ENCODE results near the gene ATG3. TPM values are rescaled to one million over a fixed set of nuclear protein-coding genes. Genes with fewer than 3 reads are reported as not detected.

Gene ATG3
- total RNA-seq, 1 experiment from 2014 or later: 60.1 TPM

DNA sequence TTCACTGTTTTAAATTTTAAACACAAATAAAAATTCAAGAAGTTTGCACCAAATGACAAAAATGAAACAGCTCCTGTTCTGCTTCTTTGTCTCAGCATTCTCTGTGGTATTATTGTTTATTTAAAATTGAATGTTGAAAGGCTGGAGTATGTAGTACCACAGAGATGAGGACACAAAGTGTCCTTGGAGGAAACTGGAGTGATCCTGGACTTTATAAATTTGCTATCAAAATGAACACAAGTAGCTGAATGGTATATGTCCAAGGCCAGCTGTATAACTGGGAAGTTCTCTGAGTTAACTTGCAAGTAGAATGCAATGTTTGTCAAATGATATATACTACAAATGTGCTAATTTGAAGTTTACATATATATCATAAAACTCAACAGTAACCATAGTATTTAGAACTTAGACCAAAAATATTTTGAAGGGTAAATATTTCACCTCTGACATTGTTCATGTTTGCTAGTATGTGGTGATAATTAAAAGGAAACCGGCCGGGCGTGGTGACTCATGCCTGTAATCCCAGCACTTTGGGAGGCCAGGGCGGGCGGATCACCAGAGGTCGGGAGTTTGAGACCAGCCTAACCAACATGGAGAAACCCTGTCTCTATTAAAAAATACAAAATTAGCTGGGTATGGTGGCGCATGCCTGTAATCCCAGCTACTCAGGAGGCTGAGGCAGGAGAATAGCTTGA lies 74.8 kb downstream of the ATG3 start:
- no peaks in the 10 kb centered on the region for H3K9me3 Mint-ChIP-seq
- peaks cover 5% of the 10 kb centered on the region for H3K4me1 Mint-ChIP-seq
- POLR2A ChIA-PET: interaction anchor here (0.7 kb wide), 1 partner anchor 342 kb away, joined by 4 read pairs; no protein-coding TSS in a partner anchor
- ATAC-seq: no peak
- H3K27me3 Mint-ChIP-seq (ENCODE audit: low read depth): no peaks in the 10 kb centered on the region
- CTCF ChIA-PET: no interaction called here
- TF ChIP-seq, protein P1, sequence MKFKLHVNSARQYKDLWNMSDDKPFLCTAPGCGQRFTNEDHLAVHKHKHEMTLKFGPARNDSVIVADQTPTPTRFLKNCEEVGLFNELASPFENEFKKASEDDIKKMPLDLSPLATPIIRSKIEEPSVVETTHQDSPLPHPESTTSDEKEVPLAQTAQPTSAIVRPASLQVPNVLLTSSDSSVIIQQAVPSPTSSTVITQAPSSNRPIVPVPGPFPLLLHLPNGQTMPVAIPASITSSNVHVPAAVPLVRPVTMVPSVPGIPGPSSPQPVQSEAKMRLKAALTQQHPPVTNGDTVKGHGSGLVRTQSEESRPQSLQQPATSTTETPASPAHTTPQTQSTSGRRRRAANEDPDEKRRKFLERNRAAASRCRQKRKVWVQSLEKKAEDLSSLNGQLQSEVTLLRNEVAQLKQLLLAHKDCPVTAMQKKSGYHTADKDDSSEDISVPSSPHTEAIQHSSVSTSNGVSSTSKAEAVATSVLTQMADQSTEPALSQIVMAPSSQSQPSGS (CRISPR knock-in tag; IDR thresholded peaks at IDR 0.05; ENCODE audit: borderline replicate concordance, low read depth): no peak
- TF ChIP-seq NR3C1 (CRISPR knock-in tag; conservative IDR thresholded peaks at IDR 0.05; ENCODE audit: low read depth) (no peak), TEAD1 (CRISPR knock-in tag; IDR thresholded peaks at IDR 0.05) (no peak), MXD4 (CRISPR knock-in tag; IDR thresholded peaks at IDR 0.05; ENCODE audit: borderline replicate concordance) (no peak), ZNF671 (CRISPR knock-in tag; IDR thresholded peaks at IDR 0.05) (no peak), NFE2L1 (CRISPR knock-in tag; IDR thresholded peaks at IDR 0.05) (no peak), PREB (CRISPR knock-in tag; IDR thresholded peaks at IDR 0.05; ENCODE audit: borderline replicate concordance) (no peak), ATF3 (CRISPR knock-in tag; conservative IDR thresholded peaks at IDR 0.05) (no peak)
- TF ChIP-seq, protein P2, sequence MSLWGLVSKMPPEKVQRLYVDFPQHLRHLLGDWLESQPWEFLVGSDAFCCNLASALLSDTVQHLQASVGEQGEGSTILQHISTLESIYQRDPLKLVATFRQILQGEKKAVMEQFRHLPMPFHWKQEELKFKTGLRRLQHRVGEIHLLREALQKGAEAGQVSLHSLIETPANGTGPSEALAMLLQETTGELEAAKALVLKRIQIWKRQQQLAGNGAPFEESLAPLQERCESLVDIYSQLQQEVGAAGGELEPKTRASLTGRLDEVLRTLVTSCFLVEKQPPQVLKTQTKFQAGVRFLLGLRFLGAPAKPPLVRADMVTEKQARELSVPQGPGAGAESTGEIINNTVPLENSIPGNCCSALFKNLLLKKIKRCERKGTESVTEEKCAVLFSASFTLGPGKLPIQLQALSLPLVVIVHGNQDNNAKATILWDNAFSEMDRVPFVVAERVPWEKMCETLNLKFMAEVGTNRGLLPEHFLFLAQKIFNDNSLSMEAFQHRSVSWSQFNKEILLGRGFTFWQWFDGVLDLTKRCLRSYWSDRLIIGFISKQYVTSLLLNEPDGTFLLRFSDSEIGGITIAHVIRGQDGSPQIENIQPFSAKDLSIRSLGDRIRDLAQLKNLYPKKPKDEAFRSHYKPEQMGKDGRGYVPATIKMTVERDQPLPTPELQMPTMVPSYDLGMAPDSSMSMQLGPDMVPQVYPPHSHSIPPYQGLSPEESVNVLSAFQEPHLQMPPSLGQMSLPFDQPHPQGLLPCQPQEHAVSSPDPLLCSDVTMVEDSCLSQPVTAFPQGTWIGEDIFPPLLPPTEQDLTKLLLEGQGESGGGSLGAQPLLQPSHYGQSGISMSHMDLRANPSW (CRISPR knock-in tag; conservative IDR thresholded peaks at IDR 0.05; ENCODE audit: low read depth): no peak
- TF ChIP-seq, protein P3, sequence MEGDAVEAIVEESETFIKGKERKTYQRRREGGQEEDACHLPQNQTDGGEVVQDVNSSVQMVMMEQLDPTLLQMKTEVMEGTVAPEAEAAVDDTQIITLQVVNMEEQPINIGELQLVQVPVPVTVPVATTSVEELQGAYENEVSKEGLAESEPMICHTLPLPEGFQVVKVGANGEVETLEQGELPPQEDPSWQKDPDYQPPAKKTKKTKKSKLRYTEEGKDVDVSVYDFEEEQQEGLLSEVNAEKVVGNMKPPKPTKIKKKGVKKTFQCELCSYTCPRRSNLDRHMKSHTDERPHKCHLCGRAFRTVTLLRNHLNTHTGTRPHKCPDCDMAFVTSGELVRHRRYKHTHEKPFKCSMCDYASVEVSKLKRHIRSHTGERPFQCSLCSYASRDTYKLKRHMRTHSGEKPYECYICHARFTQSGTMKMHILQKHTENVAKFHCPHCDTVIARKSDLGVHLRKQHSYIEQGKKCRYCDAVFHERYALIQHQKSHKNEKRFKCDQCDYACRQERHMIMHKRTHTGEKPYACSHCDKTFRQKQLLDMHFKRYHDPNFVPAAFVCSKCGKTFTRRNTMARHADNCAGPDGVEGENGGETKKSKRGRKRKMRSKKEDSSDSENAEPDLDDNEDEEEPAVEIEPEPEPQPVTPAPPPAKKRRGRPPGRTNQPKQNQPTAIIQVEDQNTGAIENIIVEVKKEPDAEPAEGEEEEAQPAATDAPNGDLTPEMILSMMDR (IDR thresholded peaks at IDR 0.05): no peak
- DNase-seq (ENCODE audit: low spot score): no peak
- H3K36me3 Mint-ChIP-seq: no peaks in the 10 kb centered on the region
- H3K4me3 Mint-ChIP-seq: no peak overlapping the region
- H3K27ac Mint-ChIP-seq: no peak overlapping the region

DNA sequence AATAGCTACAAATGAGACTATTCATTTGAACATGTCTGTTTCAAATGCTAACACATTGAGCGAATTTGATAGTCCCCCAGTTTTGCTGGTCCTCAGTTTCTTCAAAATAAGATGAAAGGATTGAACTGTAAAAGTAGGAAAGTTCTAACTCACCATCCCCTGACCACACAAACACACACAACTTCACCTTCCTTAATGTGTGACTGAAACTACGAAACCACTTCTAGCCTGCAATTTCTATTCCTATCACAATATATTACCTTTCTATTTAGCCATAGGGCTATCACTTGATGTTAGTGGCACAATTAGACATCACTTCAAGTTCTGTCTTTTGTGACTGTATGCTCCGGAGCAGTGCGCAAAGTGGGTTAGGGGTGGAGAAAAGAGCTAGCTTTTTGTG lies 77.4 kb downstream of the ATG3 start:
- Mint-ChIP-seq H3K9me3 (peaks cover 10% of the 10 kb centered on the region), H3K27me3 (ENCODE audit: low read depth) (no peaks in the 10 kb centered on the region), H3K4me1 (peaks cover 18% of the 10 kb centered on the region), H3K4me3 (no peak overlapping the region), H3K36me3 (no peaks in the 10 kb centered on the region), H3K27ac (0 out of 2 replicates have a peak overlapping the region, but pooled peaks have one; percentile 11)
- no peak for DNase-seq (ENCODE audit: low spot score)
- ChIA-PET CTCF (no interaction called here), POLR2A (no interaction called here)
- no peak for TF ChIP-seq GRHL2 (CRISPR knock-in tag; IDR thresholded peaks at IDR 0.05; ENCODE audit: insufficient replicate concordance, severe bottlenecking)
- TF ChIP-seq FOXJ3 (CRISPR knock-in tag; IDR thresholded peaks at IDR 0.05; ENCODE audit: borderline replicate concordance): no peak
- TF ChIP-seq, protein P4, sequence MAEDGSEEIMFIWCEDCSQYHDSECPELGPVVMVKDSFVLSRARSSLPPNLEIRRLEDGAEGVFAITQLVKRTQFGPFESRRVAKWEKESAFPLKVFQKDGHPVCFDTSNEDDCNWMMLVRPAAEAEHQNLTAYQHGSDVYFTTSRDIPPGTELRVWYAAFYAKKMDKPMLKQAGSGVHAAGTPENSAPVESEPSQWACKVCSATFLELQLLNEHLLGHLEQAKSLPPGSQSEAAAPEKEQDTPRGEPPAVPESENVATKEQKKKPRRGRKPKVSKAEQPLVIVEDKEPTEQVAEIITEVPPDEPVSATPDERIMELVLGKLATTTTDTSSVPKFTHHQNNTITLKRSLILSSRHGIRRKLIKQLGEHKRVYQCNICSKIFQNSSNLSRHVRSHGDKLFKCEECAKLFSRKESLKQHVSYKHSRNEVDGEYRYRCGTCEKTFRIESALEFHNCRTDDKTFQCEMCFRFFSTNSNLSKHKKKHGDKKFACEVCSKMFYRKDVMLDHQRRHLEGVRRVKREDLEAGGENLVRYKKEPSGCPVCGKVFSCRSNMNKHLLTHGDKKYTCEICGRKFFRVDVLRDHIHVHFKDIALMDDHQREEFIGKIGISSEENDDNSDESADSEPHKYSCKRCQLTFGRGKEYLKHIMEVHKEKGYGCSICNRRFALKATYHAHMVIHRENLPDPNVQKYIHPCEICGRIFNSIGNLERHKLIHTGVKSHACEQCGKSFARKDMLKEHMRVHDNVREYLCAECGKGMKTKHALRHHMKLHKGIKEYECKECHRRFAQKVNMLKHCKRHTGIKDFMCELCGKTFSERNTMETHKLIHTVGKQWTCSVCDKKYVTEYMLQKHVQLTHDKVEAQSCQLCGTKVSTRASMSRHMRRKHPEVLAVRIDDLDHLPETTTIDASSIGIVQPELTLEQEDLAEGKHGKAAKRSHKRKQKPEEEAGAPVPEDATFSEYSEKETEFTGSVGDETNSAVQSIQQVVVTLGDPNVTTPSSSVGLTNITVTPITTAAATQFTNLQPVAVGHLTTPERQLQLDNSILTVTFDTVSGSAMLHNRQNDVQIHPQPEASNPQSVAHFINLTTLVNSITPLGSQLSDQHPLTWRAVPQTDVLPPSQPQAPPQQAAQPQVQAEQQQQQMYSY (CRISPR knock-in tag; IDR thresholded peaks at IDR 0.05): no peak
- no peak for ATAC-seq
